Uterus (tissue), 4 donors: ENCODE results near the gene TRAPPC3L. TPM values are rescaled to one million over a fixed set of nuclear protein-coding genes. Genes with fewer than 3 reads are reported as not detected.

Experiments
- DNase-seq, 2 donors: peaks; one replicate each; pipeline ENCODE4 v3.0.0-alpha.2; 2019 to 2020
- H3K27ac ChIP-seq, 2 donors: fragments of 200-600 bp; sonication (generic); 1 replicate in 1 of 2; 2 replicates in 1 of 2; pipeline ENCODE4 v1.5.1; 2016 to 2018
- H3K27me3 ChIP-seq, 2 donors: fragments of 200-600 bp; sonication (generic); one replicate each; pipeline ENCODE4 v1.5.1; 2018 to 2019; ENCODE audit warnings: control low read depth in 1 of 2
- H3K36me3 ChIP-seq, 2 donors: fragments of 200-600 bp; sonication (generic); one replicate each; pipeline ENCODE4 v1.5.1; 2019; ENCODE audit warnings: control low read depth in 1 of 2
- H3K4me1 ChIP-seq, 2 donors: fragments of 200-600 bp; sonication (generic); one replicate each; pipeline ENCODE4 v1.5.1; 2018 to 2019; ENCODE audit warnings: control low read depth in 1 of 2
- H3K4me3 ChIP-seq, 2 donors: fragments of 200-600 bp; sonication (generic); 1 replicate in 1 of 2; 2 replicates in 1 of 2; pipeline ENCODE4 v1.5.1; 2018 to 2019; ENCODE audit warnings: mild to moderate bottlenecking in 1 of 2
- H3K9me3 ChIP-seq, 2 donors: fragments of 200-600 bp; sonication (generic); one replicate each; pipeline ENCODE4 v1.5.1; 2019; ENCODE audit warnings: control low read depth in 1 of 2
- CTCF ChIP-seq, 4 experiments: fragments of 200-600 bp in 2 of 4; fragments of 450-650 bp in 2 of 4; sonication (generic) in 2 of 4; IDR thresholded peaks; one replicate each; pipeline ENCODE4 v1.5.1; 2016 to 2019; ENCODE audit warnings: antibody characterized with exemption in 4 of 4, mild to moderate bottlenecking in 2 of 4, moderate library complexity in 1 of 4
- POLR2A ChIP-seq, 2 donors: fragments of 450-650 bp; IDR thresholded peaks; one replicate each; pipeline ENCODE4 v1.6.1; 2016; ENCODE audit warnings: antibody characterized with exemption in 2 of 2, mild to moderate bottlenecking in 1 of 2, moderate library complexity in 1 of 2
- intact Hi-C: fragments of 100-400 bp; cut with DNase I; formaldehyde crosslinking; loops from one replicate; pipeline ENCODE4 v1.15.1; 2023; ENCODE audit warnings: low total_unique reads
- total RNA-seq, 4 donors: library from RNA; depleted of rRNA in 3 of 4; stranded (reverse); fragments of >200 nt in 3 of 4; gene quantifications; one replicate each; pipeline versions ENCODE4 v1.1.0 to v1.2.4, GENCODE V29; 2014 to 2023
- donor health status: DM: yes; HTN: yes; CAD: no.

TRAPPC3L gene
- total RNA-seq, 4 donors from 2014 or later = 0.07 TPM; not detected in 3

GRCh38 chr6:116456927-116457326 is 88.6 kb downstream of the TRAPPC3L start:
- DNase-seq = no peak
- Histone ChIP-seq H3K4me3 (no peak overlapping the region), H3K27me3 (no peaks in the 10 kb centered on the region), H3K9me3 (no peaks in the 10 kb centered on the region), H3K4me1 (no peaks in the 10 kb centered on the region), H3K36me3 (no peaks in the 10 kb centered on the region), H3K27ac (no peak overlapping the region)
- intact Hi-C loops = no loop called here
- TF ChIP-seq CTCF (IDR thresholded peaks at IDR 0.05) = no peak
- TF ChIP-seq POLR2A (IDR thresholded peaks at IDR 0.05) = no peak

- intact Hi-C loops = no loop called here
- no peak overlapping the region for H3K27ac ChIP-seq
- no peak overlapping the region for H3K4me3 ChIP-seq
- H3K36me3 ChIP-seq = no peaks in the 10 kb centered on the region
- no peak for DNase-seq
- H3K4me1 ChIP-seq = no peaks in the 10 kb centered on the region
- no peaks in the 10 kb centered on the region for H3K27me3 ChIP-seq
- TF ChIP-seq POLR2A (IDR thresholded peaks at IDR 0.05) (no peak), CTCF (IDR thresholded peaks at IDR 0.05) (no peak)
- H3K9me3 ChIP-seq = no peaks in the 10 kb centered on the region
Measured at GRCh38 chr6:116456106-116456505, 89.4 kb downstream of the TRAPPC3L start.

- Histone ChIP-seq H3K36me3 (no peaks in the 10 kb centered on the region), H3K9me3 (no peaks in the 10 kb centered on the region), H3K4me1 (no peaks in the 10 kb centered on the region), H3K27me3 (no peaks in the 10 kb centered on the region), H3K27ac (no peak overlapping the region), H3K4me3 (no peak overlapping the region)
- intact Hi-C loops = no loop called here
- no peak for DNase-seq
- TF ChIP-seq POLR2A (IDR thresholded peaks at IDR 0.05) = no peak
- no peak for TF ChIP-seq CTCF (IDR thresholded peaks at IDR 0.05)
Measured at GRCh38 chr6:116452531-116452930, 93.0 kb downstream of the TRAPPC3L start.

- DNase-seq = no peak
- intact Hi-C loops = no loop called here
- Histone ChIP-seq H3K27me3 (no peaks in the 10 kb centered on the region), H3K9me3 (no peaks in the 10 kb centered on the region), H3K4me1 (no peaks in the 10 kb centered on the region), H3K4me3 (no peak overlapping the region), H3K36me3 (no peaks in the 10 kb centered on the region), H3K27ac (no peak overlapping the region)
- TF ChIP-seq POLR2A (IDR thresholded peaks at IDR 0.05) (no peak), CTCF (IDR thresholded peaks at IDR 0.05) (no peak)
Measured at GRCh38 chr6:116451916-116452315, 93.6 kb downstream of the TRAPPC3L start.

GRCh38 chr6:116450769-116451740 is 94.4 kb downstream of the TRAPPC3L start:
- intact Hi-C loops = no loop called here
- TF ChIP-seq POLR2A (IDR thresholded peaks at IDR 0.05) (no peak), CTCF (IDR thresholded peaks at IDR 0.05) (no peak)
- no peaks in the 10 kb centered on the region for H3K27me3 ChIP-seq
- H3K27ac ChIP-seq = no peak overlapping the region
- no peak overlapping the region for H3K4me3 ChIP-seq
- H3K4me1 ChIP-seq = no peaks in the 10 kb centered on the region
- H3K36me3 ChIP-seq = no peaks in the 10 kb centered on the region
- no peaks in the 10 kb centered on the region for H3K9me3 ChIP-seq
- no peak for DNase-seq
